Esophagus mucosa (tissue), 1 donor: ENCODE results near the gene PREX1. TPM values are rescaled to one million over a fixed set of nuclear protein-coding genes. Genes with fewer than 3 reads are reported as not detected.
A peak's percentile ranks its signal among the peaks of the same experiment; 100 is the strongest.
"Not testable (repeated sequence)": the region's sequence is repeated elsewhere in the genome, so short reads cannot be mapped to it uniquely, and the experiment has no call there.

Experiments
- ATAC-seq: fragments of 200-7000 bp; cut with Tn5 transposase; one replicate; pipeline ENCODE4 v1.9.1; 2020
- total RNA-seq: library from RNA; stranded (reverse); gene quantifications from one replicate; pipeline ENCODE4 v1.2.4, GENCODE V29; 2023
- donor health status: DM: yes; HTN: yes; CAD: no.

Gene PREX1
- total RNA-seq, 1 donor from 2014 or later = 2.7 TPM

DNA sequence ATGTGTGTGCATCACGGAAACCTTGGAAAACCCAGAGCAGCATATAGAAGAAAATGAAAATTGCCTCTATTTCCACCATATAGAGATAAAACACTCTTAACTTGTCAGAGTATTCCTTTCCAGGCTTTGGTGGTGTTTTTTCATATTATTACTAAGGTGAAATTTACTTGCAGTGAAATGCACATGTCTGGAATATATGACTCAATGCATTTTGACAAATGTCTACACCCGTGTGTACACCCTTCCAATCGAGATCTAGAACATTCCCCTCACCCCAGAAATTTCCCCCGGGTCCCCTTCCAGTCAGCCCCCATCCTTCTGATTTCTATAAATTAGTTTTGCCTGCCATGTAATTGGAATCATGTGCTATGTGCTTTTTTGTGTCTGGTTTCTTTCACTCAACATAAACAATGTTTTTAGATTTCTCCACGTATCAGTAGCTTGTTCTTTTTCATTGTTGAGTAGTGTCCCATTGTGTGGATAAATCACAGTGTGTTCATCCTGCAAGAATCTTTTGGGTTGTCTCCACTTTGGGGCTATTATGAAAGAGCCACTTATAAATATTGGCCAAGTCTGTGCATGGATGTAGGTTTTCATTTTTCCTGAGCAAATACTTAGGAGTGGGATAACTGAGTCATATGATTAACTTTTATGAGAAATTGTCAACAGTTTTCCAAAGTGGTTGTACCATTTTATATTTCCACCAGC lies 19.9 kb upstream of the PREX1 start:
- no peak for ATAC-seq

DNA sequence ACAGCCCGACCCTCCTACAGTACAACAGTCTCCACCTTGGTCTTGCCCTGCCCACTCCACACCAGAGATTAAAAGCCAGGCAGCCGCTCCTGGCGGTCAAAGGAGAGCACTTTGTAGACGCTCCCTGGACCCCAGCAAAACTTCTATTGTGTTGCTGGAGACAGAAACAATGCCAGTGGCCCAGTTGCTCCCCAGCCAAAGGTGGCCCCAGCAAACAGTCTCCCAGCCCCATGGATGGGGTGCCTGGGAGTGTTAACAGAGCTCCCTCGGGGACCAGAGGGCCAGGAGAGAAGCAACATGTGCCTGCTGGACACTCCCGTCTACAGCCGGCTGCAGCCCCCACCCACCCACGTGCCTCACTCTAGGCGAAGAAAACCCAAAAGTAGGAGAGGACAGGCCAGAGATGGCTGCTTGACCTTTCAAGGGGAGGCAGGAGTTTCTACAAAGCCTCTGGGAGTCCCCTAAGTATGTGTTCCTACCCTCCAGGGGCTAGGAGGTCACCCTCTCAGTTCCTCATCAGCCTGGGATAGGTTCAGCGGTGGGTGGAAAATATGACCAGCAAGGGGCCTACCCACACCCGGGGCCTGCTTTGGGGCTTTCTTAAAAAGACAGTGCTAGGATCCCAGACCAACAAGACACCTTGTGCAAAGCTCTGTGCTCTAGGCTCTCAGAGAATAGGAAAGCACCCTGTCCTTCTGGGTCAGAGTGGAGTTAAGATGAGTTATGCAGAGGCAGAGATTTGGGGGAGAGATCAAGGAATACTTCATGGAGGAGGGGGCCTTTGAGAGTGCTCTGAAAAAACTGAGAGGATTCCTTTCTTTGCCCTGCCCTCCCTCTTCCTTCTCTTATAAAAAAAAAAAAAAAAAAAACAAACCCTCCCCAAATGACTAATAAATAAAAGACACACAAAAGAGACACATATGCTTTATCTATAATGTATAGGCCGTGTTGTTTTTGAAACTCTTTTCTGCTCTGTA lies 19.0 kb upstream of the PREX1 start:
- peak; percentile 55 for ATAC-seq

GRCh38 chr20:48845721-48846306 lies 18.0 kb upstream of the PREX1 start:
- ATAC-seq = no peak

DNA sequence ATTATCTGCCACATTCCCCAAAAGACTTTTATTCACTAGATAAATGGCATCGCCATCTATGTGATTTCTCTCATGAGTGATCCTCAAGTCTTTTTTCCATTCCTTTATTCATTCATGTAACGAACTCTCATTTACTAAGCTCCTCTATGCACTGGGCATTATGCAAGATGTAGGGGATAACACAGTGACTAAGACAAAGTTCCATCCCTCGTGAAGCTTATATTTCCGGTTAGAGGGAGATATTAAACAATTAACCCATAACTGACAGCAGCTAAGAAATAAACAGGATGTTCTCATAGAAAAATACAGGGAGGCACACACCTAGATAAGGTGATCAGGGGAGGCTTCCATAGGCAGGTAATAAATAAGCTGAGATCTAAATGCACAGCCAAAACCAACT lies 17.2 kb upstream of the PREX1 start:
- ATAC-seq = no peak

- ATAC-seq = not testable (repeated sequence)
These were observed 16.1 kb upstream of the PREX1 start for GRCh38 chr20:48843896-48844295.

DNA sequence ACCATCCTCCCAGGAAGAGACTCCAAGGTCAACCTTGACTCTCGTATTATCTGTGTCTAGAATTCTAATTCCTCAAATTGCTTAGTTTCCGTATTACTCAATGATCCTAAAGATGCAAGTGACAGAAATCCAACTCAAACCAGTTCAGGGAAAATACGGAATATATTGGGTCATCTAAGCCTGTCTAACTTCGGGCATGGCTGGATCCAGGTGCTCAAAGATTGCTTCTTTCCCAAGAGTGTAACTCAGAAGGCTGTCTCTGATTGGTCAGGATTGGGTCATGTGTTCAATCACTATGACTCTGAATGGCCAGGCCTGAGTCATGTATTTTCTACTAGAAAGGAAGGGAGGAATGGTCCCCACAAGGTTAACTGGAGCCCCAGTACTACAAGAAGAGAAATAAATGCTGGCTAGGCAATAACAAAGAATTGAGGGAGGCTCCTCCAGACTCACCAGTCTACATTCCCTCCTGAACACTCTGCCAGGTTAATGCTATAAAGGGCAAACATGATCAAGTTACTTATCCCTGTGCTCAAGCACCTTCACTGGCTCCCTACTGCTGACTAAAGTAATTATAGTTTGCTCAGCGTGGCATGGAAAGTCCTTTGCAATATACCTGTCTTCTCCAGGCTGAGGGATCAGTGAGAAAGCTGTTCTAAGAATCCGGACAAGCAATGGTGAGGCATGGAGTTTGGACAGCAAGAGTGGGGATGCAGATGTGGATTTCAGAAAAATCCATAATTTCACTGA lies 15.4 kb upstream of the PREX1 start:
- ATAC-seq = no peak

- ATAC-seq = no peak
These were observed 14.2 kb upstream of the PREX1 start for GRCh38 chr20:48841875-48842529.

DNA sequence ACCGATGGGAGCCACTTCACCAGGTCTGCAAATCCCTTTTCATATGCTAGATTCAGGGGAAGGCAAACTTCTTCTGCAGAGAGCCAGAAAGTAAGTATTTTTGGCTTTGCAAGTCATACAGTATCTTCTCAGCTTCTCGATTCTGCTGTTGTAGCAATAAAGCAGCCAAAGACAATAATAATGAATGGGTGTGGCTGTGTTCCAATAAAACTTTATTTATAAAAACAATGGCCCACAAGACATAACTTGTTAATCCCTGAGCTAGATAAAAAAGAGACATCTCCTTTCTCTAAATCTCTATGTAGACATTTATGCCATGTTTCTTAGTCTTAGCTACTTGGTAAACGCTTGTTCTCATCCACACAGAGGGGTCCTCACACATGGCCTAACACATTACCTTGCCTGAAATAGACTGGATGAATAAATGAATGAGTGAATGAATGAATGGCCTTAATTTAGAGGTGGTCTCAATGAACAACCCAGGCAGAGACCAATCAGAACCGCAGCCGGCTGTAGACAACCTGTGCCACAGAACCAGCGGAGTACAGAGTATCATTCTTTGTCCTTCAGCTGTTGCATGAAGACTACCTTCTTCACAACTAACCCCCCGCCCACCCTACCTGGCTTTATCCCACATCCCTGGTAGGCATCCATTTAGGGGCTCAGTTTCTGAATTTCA lies 13.5 kb upstream of the PREX1 start:
- ATAC-seq = no peak

- no peak for ATAC-seq
These were observed 11.5 kb upstream of the PREX1 start for GRCh38 chr20:48839154-48839917.

DNA sequence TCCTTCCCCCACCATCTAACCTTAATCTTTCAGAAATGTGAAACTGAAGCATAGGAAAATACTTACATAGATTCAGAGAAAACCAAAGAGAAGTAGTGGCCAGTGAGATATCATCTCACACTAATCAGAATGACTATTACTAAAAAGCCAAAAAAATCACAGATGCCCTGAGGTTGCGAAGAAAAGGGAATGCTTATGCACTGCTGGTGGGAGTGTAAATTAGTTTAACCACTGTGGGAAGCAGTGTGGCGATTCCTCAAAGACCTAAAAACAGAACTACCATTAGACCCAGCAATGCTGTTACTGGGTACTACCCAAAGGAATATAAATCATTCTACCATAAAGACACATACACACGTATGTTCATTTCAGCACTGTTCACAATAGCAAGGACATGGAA lies 9.2 kb upstream of the PREX1 start:
- no peak for ATAC-seq

- ATAC-seq = no peak
These were observed 7.6 kb upstream of the PREX1 start for GRCh38 chr20:48835390-48835789.

DNA sequence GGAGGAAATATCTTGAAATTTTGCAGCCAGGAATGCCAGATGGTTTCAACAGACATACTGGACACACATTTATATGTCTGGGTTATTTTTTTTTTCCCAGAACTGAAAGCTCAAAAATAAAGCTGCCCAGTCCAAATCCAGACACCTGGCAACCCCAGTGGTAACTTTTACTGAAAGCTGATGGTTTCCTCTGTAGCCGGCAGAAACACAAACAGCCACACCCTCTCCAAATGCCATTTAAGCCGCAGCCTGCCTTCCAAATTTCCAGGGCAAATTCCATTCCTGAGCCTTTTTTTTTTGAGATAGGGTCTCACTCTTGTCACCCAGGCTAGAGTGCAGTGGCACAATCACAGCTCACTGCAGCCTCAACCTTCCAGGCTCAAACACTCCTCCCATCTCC lies 6.5 kb upstream of the PREX1 start:
- no peak for ATAC-seq

- no peak for ATAC-seq
These were observed 4.6 kb upstream of the PREX1 start for GRCh38 chr20:48832405-48832730.

DNA sequence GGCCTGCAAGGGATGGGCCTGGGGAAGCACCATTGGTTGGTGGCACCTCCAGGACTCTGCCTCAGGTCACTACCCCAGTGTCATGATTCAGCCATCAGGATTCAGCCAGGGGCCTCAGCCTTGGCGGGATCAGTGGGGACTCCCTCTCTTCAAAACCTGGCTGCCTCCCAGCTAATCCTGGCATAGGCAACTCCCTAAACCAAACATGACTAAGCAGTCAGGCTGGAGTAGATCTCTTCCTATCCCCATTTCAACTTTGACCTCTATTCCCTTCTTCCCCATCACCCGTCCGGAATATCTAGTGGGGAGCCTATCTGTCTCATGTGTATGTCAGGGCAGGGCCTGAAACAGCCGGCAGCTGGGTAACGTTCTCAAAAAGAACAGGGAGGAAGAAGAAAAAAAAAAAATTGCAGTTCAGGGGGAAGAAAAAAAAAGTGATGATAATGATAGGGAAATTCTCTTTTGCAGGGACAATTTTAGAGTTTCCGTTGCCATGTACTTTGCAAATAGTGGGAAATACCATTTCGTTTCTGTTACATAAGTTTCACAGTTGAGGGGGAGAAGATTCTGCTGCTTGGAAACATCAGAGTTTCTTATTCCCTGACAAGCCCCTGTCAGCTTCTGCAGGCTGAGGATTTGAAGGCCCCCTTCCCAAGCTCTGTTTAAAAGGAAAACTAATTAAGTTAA lies 4.1 kb upstream of the PREX1 start:
- no peak for ATAC-seq

DNA sequence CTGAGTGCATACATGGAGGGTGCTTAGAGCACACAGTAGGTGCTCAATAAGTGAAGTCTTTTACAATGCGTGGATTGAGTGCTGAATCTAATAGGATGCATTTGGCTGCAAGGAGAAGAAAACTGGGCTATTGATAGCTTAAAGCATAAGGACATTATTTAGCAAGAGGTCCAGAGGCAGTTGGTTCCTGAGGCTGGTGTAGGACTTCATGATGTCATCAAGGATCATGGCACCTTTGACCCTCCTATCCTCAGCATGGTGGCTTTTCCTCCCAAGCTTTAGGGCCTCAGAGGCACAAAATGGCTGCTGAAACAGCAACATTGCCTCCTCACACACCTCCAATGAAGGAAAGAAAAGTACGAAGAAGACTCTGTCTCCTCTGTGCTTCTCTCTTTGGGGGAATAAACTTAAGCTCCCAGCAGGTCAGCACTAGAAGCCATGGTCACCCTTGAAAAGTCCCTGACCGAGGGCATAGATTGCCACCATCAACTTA lies 3.1 kb upstream of the PREX1 start:
- no peak for ATAC-seq

- ATAC-seq = no peak
These were observed 2.1 kb upstream of the PREX1 start for GRCh38 chr20:48829940-48830339.

DNA sequence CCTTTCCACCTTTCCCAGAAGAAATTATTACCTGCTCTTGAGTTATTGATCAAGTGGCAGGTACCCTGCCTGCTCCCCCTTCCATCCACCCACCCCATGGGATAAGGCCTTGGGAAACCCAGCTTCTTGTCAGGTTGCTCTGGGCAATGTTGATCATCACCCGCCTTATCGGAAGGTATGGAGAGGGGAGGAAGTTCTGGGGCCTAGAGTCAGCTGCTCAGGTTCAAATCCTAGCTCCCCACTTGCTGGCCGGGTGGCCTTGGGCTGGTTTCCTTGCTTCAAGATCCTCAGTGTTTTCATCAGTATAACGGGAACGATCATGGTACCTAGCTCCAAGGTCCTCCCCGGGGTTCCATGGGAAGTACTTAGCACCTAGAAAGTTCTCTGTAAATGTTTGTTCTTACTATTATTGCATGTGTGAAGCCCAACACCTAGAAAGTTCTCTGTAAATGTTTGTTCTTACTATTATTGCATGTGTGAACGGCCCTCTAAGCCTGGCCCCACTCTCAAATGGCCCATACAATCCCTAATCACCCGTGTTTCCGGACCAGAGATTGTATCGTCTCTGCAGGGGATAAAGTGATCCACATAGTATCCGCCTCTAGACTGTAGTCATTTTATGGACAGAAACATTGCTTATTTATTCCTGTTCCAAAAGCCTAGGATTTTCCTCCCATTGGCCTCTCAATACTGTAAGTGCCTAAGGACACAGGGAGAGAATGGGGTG lies 1.1 kb upstream of the PREX1 start:
- ATAC-seq = no peak

DNA sequence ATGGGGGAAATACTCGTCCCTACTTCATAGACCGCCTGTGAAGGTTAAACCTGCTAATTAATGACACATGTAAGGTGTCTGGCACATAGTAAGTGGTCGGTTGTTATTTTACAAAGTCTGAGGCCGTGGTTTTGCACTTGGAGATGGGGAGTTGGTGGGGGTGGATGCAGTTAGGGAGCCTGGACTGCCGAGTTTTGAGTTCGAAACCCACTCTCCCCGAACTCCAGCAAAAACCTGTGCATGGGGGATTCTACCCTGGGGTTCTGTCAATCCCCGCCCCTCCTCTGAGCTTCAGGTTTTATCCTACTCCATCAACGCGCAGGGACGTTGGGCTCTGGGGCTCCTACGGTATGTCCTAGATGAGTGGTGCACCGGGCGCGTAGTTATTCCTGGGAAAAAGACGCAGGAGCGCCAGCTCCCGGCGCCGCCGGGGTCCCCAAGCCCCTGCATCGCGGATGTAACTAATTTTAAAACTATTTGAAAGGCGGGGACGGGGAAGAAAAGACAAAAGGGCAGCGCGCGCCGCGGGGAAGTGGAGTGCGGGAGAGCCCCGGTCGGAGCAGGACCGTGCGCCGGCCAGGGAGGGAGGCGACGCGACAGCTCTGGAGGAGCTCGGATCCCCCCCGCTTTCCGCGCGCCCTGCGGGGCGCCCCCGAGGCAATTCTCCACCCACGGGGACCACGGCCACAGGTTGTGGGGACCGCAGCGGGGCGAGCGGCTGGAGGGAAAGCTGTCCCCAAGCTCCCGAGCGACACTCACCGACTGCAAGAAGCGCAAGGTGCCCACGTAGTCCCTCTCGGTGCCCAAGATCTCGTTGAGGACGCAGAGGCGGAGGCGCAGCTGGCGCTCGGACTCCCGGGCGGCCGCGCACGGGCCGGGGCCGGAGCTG lies 672 bp downstream of the PREX1 start:
- peak; percentile 9 for ATAC-seq
